KMS-11 (cell line): ENCODE results near the gene WIPI1.

Source experiments
- H2AFZ ChIP-seq: fragments of 200-600 bp; sonication (generic); 2 replicates; pipeline ENCODE4 v1.6.1; 2016; ENCODE audit warnings: antibody characterized with exemption, mixed run types, low read depth
- H3K27ac ChIP-seq: fragments of 200-600 bp; sonication (generic); 2 replicates; pipeline ENCODE4 v1.6.1; 2016; ENCODE audit warnings: mild to moderate bottlenecking, mixed run types
- H3K27me3 ChIP-seq: fragments of 200-600 bp; sonication (generic); 2 replicates; pipeline ENCODE4 v1.6.1; 2017; ENCODE audit warnings: mild to moderate bottlenecking, low read depth, mixed run types, moderate library complexity; ENCODE audit not compliant: insufficient read depth
- H3K36me3 ChIP-seq: fragments of 200-600 bp; sonication (generic); 2 replicates; pipeline ENCODE4 v1.6.1; 2017; ENCODE audit warnings: mild to moderate bottlenecking, mixed run types; ENCODE audit not compliant: insufficient read depth
- H3K4me1 ChIP-seq: fragments of 200-600 bp; sonication (generic); 2 replicates; pipeline ENCODE4 v1.6.1; 2016; ENCODE audit warnings: mild to moderate bottlenecking, low read depth, mixed run types; ENCODE audit not compliant: poor library complexity, severe bottlenecking
- H3K4me2 ChIP-seq: fragments of 200-600 bp; sonication (generic); 2 replicates; pipeline ENCODE4 v1.7.0; 2016; ENCODE audit warnings: mild to moderate bottlenecking, mixed run types
- H3K4me3 ChIP-seq: fragments of 200-600 bp; sonication (generic); IDR thresholded peaks from 2 replicates; pipeline ENCODE4 v1.6.1; 2017; ENCODE audit warnings: low read depth, low read length, mixed read lengths; ENCODE audit not compliant: insufficient read depth
- H3K79me2 ChIP-seq: fragments of 200-600 bp; sonication (generic); 2 replicates; pipeline ENCODE4 v1.6.1; 2016; ENCODE audit warnings: low read depth, mixed run types; ENCODE audit not compliant: insufficient read depth
- H3K9ac ChIP-seq: fragments of 200-600 bp; sonication (generic); 2 replicates; pipeline ENCODE4 v1.6.1; 2016; ENCODE audit warnings: mild to moderate bottlenecking, mixed run types
- H4K20me1 ChIP-seq: fragments of 200-600 bp; sonication (generic); 2 replicates; pipeline ENCODE4 v1.6.1; 2016; ENCODE audit warnings: mild to moderate bottlenecking, mixed run types; ENCODE audit not compliant: insufficient read depth
- CTCF ChIP-seq: fragments of 200-600 bp; sonication (generic); conservative IDR thresholded peaks from 2 replicates; pipeline ENCODE4 v1.6.1; 2017; ENCODE audit warnings: low read depth, mild to moderate bottlenecking, antibody characterized with exemption, low read length, moderate library complexity, mixed read lengths

WIPI1 gene

GRCh38 chr17:68398691-68399637 is 58.3 kb downstream of the WIPI1 start:
- no peak overlapping the region for H2AFZ ChIP-seq
- H3K27me3 ChIP-seq: no peaks in the 10 kb centered on the region
- H3K4me3 ChIP-seq: no peak overlapping the region
- H3K36me3 ChIP-seq: no peaks in the 10 kb centered on the region
- peak; percentile 33 for TF ChIP-seq CTCF
- H3K4me1 ChIP-seq: no peaks in the 10 kb centered on the region
- no peak overlapping the region for H3K4me2 ChIP-seq
- no peak overlapping the region for H3K9ac ChIP-seq
- no peak overlapping the region for H3K27ac ChIP-seq
- H4K20me1 ChIP-seq: no peaks in the 10 kb centered on the region
- H3K79me2 ChIP-seq: no peaks in the 10 kb centered on the region

GRCh38 chr17:68397108-68397536 is 60.2 kb downstream of the WIPI1 start:
- Histone ChIP-seq H3K79me2 (no peaks in the 10 kb centered on the region), H3K27me3 (no peaks in the 10 kb centered on the region), H3K9ac (no peak overlapping the region), H3K36me3 (no peaks in the 10 kb centered on the region), H2AFZ (no peak overlapping the region), H4K20me1 (no peaks in the 10 kb centered on the region), H3K4me1 (no peaks in the 10 kb centered on the region), H3K27ac (no peak overlapping the region), H3K4me3 (no peak overlapping the region), H3K4me2 (no peak overlapping the region)
- no peak for TF ChIP-seq CTCF

GRCh38 chr17:68396226-68397107 is 60.8 kb downstream of the WIPI1 start:
- Histone ChIP-seq H3K9ac (no peak overlapping the region), H3K79me2 (no peaks in the 10 kb centered on the region), H3K4me3 (no peak overlapping the region), H4K20me1 (no peaks in the 10 kb centered on the region), H3K27ac (no peak overlapping the region), H3K27me3 (no peaks in the 10 kb centered on the region), H3K4me1 (no peaks in the 10 kb centered on the region), H3K36me3 (no peaks in the 10 kb centered on the region), H3K4me2 (no peak overlapping the region), H2AFZ (no peak overlapping the region)
- no peak for TF ChIP-seq CTCF

GRCh38 chr17:68394608-68395331 is 62.5 kb downstream of the WIPI1 start:
- Histone ChIP-seq H2AFZ (no peak overlapping the region), H3K4me1 (no peaks in the 10 kb centered on the region), H3K4me3 (no peak overlapping the region), H3K36me3 (no peaks in the 10 kb centered on the region), H3K4me2 (no peak overlapping the region), H3K79me2 (no peaks in the 10 kb centered on the region), H3K27me3 (no peaks in the 10 kb centered on the region), H3K9ac (no peak overlapping the region), H3K27ac (no peak overlapping the region), H4K20me1 (no peaks in the 10 kb centered on the region)
- no peak for TF ChIP-seq CTCF
